K562 (cell line): ENCODE data around the gene B3GNT4. TPM values are rescaled to one million over a fixed set of nuclear protein-coding genes. Genes with fewer than 3 reads are reported as not detected.
A peak's percentile ranks its signal among the peaks of the same experiment; 100 is the strongest.

Experiments used
- ARHGAP35 ChIP-seq: fragments of 450-650 bp; IDR thresholded peaks from 2 replicates; pipeline ENCODE4 v1.6.1; 2018; ENCODE audit not compliant: partially characterized antibody
- ATF3 ChIP-seq, 2 experiments: fragments of 450-650 bp in 1 of 2; sonication (generic) in 1 of 2; formaldehyde crosslinking in 1 of 2; IDR thresholded peaks in 1 of 2; conservative IDR thresholded peaks in 1 of 2; 2 replicates each; pipeline versions ENCODE4 v1.6.1 to v1.8.1; 2016 to 2023; ENCODE audit warnings: mild to moderate bottlenecking in 2 of 2, moderate library complexity in 2 of 2, inconsistent platforms in 1 of 2, missing genetic modification reagents in 1 of 2
- BRCA1 ChIP-seq, 2 experiments: fragments of 450-650 bp in 1 of 2; sonication (generic) in 1 of 2; formaldehyde crosslinking in 1 of 2; IDR thresholded peaks; 2 replicates each; pipeline versions ENCODE4 v1.5.0 to v1.6.1; 2017 to 2020; ENCODE audit warnings: mild to moderate bottlenecking in 1 of 2, missing genetic modification reagents in 1 of 2
- CREB5 ChIP-seq: fragments of 250-450 bp; sonication (Bioruptor Pico); IDR thresholded peaks from 2 replicates; pipeline ENCODE4 v1.5.0; 2020; ENCODE audit warnings: mild to moderate bottlenecking
- E2F1 ChIP-seq: sonication (generic); formaldehyde crosslinking; IDR thresholded peaks from 2 replicates; pipeline ENCODE4 v1.8.1; 2023; ENCODE audit warnings: mild to moderate bottlenecking, missing genetic modification reagents, moderate library complexity
- FOSL1 ChIP-seq: fragments of 200-800 bp; sonication (Bioruptor generic); conservative IDR thresholded peaks from 2 replicates; pipeline ENCODE4 v1.6.1; 2016; ENCODE audit warnings: missing genetic modification characterization, missing compliant biosample characterization
- FOXJ3 ChIP-seq: sonication (generic); formaldehyde crosslinking; IDR thresholded peaks from 2 replicates; pipeline ENCODE4 v1.4.0; 2020; ENCODE audit warnings: mild to moderate bottlenecking, missing genetic modification reagents
- HNRNPUL1 ChIP-seq: fragments of 200-400 bp; formaldehyde crosslinking; IDR thresholded peaks from 2 replicates; pipeline ENCODE4 v1.6.1; 2017; ENCODE audit warnings: low read length
- JUND ChIP-seq, 2 experiments: IDR thresholded peaks; 2 replicates in 1 of 2; 3 replicates in 1 of 2; pipeline ENCODE4 v1.6.1; 2011; ENCODE audit warnings: borderline replicate concordance in 2 of 2, low read depth in 2 of 2, low read length in 2 of 2, improper control_type of control experiment in 1 of 2, missing biosample characterization in 1 of 2, missing genetic modification characterization in 1 of 2, missing genetic modification reagents in 1 of 2
- MTA3 ChIP-seq: fragments of 450-650 bp; formaldehyde crosslinking; IDR thresholded peaks from 2 replicates; pipeline ENCODE4 v1.6.1; 2017; ENCODE audit warnings: mild to moderate bottlenecking, borderline replicate concordance
- PCBP1 ChIP-seq: fragments of 200-400 bp; formaldehyde crosslinking; IDR thresholded peaks from 2 replicates; pipeline ENCODE4 v1.6.1; 2018; ENCODE audit warnings: mild to moderate bottlenecking, low read depth, low read length; ENCODE audit not compliant: poor library complexity, severe bottlenecking
- SRSF9 ChIP-seq: fragments of 200-400 bp; formaldehyde crosslinking; IDR thresholded peaks from 2 replicates; pipeline ENCODE4 v1.6.1; 2017; ENCODE audit warnings: low read depth, low read length, borderline replicate concordance
- TAF1 ChIP-seq: IDR thresholded peaks from 2 replicates; pipeline ENCODE4 v1.6.1; 2011; ENCODE audit warnings: mild to moderate bottlenecking, low read length, moderate library complexity; ENCODE audit not compliant: insufficient read depth, control insufficient read depth, severe bottlenecking; ENCODE audit errors: extremely low read depth
- ZNF197 ChIP-seq: fragments of 200-800 bp; sonication (Bioruptor generic); IDR thresholded peaks from 2 replicates; pipeline ENCODE4 v1.6.1; 2016; ENCODE audit warnings: low read depth, missing genetic modification characterization, missing compliant biosample characterization
- ZNF280A ChIP-seq: fragments of 450-650 bp; IDR thresholded peaks from 2 replicates; pipeline ENCODE4 v1.6.1; 2018; ENCODE audit warnings: mild to moderate bottlenecking, low read depth; ENCODE audit not compliant: partially characterized antibody
- polyA plus RNA-seq, 8 experiments: library from polyadenylated mRNA; depleted of rRNA in 4 of 8; stranded (reverse) in 5 of 8; unstranded in 3 of 8; fragments of >200 nt; fragmentation: Nextera tagmentation in 2 of 8; fragmentation: Illumina TruSeq in 1 of 8; extraction: Ambion mirVana in 2 of 8; extraction: Trizol in 1 of 8; gene quantifications; 2 replicates each; pipeline versions ENCODE4 v1.2.1 to v1.2.3, GENCODE V29; 2011 to 2014; ENCODE audit warnings: inconsistent platforms in 1 of 8, missing spikeins in 1 of 8
- total RNA-seq, 7 experiments: library from RNA; depleted of rRNA in 6 of 7; stranded (reverse); fragments of >200 nt in 6 of 7; fragmentation: Illumina TruSeq in 2 of 7; extraction: Trizol in 2 of 7; gene quantifications; 2 replicates each; pipeline versions ENCODE4 v1.2.1 to v1.2.3, GENCODE V29; 2011 to 2021; ENCODE audit warnings: low replicate concordance in 1 of 7

The B3GNT4 gene
- total and polyA plus RNA-seq, 9 of the 15 experiments (the other 6 are each of a cell fraction or from before 2014, with no cell fraction given), result 0.17 to 3.2 (median 1.3) TPM

- no peak for TF ChIP-seq SRSF9
- TF ChIP-seq ZNF280A, result peak; percentile 58
- no peak for TF ChIP-seq CREB5 (CRISPR knock-in tag)
- peak; percentile 56 for TF ChIP-seq FOSL1 (tag)
- TF ChIP-seq ATF3 (IDR thresholded peaks at IDR 0.05), result peak; percentile 72
- TF ChIP-seq ATF3 (CRISPR knock-in tag; conservative IDR thresholded peaks at IDR 0.05), result no peak
- no peak for TF ChIP-seq HNRNPUL1
- TF ChIP-seq E2F1, result no peak
- TF ChIP-seq PCBP1, result no peak
- peak; percentile 24; the same call in 1 of the 2 replicates for TF ChIP-seq MTA3
- TF ChIP-seq BRCA1 (IDR thresholded peaks at IDR 0.05), result no peak
- no peak for TF ChIP-seq BRCA1 (CRISPR knock-in tag; IDR thresholded peaks at IDR 0.05)
- no peak for TF ChIP-seq TAF1
- TF ChIP-seq FOXJ3 (CRISPR knock-in tag), result no peak
- TF ChIP-seq ZNF197, result no peak
- TF ChIP-seq JUND (IDR thresholded peaks at IDR 0.05; ENCODE audit: borderline replicate concordance, low read depth, low read length), result peak; percentile 26; the same call in 1 of the 2 replicates
- TF ChIP-seq JUND (tag; IDR thresholded peaks at IDR 0.05; ENCODE audit: borderline replicate concordance, low read depth, low read length), result no peak
- no peak for TF ChIP-seq ARHGAP35
Observed at GRCh38 chr12:122195405-122195804, 8.1 kb upstream of the B3GNT4 start (continued).
